Stimulated activated CD8-positive, alpha-beta memory T cell treated with anti-CD3 and anti-CD28 coated beads, Interleukin-2, amount 100 ng/mL, for 1 hour (primary cell): ENCODE data around the gene RBM4B.

Experiments
- DNase-seq, 2 donors: peaks; one replicate each; pipeline ENCODE4 v3.0.0-alpha.2; 2020; ENCODE audit warnings: low read depth in 2 of 2

RBM4B gene

GRCh38 chr11:66686801-66687750, 9.4 kb upstream of the RBM4B start:
- no peak for DNase-seq

DNA sequence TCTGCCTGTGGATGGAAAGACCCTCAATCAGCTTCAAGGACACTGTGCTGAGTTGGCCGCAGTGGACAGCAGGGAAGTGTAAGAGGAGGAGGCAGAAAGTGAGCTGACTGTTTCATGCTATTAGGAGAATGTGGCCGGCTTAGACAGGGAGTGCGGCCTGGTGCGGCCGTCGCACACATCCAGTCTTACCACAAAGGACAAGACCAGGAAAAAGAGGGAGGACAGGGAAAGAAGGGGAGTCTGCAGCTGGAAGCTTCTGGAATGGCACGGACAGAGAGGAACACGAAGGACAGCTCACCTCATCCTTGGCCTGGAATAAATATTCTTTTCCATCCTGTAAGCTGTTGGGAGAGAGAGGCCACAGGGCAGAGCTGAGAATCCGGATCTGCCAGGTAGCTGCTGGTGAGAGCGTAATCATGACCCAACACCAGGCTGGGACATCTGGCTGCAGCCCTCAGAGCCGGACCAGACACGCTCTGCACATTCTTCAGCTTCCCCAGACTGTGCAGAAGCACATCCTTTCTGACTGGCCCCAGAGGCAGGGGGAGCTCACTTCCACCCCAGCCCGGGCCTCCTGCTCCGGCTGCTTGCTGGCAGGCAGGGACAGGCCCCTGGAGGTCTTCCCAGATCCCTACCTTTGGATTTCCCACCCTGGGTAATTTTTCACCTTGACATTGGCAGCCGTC, 8.6 kb upstream of the RBM4B start:
- no peak for DNase-seq

GRCh38 chr11:66685276-66686099, 7.8 kb upstream of the RBM4B start:
- no peak for DNase-seq

- DNase-seq: no peak
Observed at GRCh38 chr11:66684635-66685034, 6.9 kb upstream of the RBM4B start.

- no peak for DNase-seq
Observed at GRCh38 chr11:66683877-66684276, 6.2 kb upstream of the RBM4B start.

GRCh38 chr11:66680966-66681645, 3.4 kb upstream of the RBM4B start:
- no peak for DNase-seq

GRCh38 chr11:66676931-66677598, 622 bp downstream of the RBM4B start:
- no peak for DNase-seq

DNA sequence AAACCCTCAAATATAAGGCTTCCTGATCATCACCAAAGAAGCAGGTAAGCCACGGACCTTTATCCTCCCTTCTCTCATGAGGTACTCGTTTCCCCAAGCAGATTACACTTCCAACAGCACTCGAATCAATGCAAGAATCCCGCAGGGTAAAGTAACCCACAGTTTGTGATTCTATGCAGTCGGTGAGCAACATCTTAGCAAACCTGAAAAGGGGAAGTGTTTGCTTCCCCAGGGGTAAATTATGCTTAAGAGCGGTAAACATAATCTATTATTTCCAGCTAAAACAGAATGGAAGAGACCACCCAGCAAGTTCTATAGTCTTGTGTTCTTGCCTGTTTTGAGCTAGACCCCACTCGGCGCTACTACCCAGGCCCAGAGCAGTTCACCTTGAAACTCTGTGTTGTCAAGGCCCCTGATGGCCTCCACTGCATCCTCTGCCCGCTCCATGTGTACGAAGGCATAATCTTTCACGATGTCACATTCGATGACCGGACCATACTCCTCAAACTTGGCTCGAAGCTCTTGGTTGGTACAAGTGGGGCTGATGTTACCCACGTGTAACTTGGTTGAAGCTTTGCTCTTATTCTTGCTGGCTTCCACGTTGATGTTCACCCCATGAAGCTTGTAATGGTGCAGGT, 1.3 kb downstream of the RBM4B start:
- DNase-seq: no peak

DNA sequence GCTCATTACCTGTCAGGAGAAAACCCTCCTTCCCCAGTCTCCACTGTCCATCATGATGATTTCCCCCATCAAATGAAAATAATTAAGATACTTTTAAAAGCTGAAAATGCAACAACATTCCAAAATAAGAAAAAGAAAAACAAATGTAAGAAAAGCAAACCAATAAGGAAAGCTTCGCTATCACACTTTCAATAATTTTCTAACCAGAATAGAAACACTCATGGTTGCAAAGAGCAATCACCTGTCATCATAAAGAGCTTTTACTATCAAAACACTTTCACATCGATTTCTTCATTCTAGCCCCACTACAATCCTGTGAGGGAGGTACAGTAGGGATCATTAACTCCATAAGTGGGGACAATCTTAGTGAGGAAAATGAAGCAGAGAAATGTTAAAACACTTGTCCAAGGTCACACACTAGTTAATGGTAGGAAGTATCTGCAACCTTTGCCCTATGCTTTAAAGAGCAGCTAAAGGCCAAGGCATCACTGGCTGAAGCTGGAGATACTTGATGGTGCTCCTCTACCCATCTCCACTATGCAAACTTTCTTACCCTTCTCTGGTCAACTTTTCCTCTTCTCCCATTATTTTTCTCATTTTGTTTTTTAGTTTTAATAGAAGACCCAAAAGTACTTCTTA, 2.6 kb downstream of the RBM4B start:
- no peak for DNase-seq

DNA sequence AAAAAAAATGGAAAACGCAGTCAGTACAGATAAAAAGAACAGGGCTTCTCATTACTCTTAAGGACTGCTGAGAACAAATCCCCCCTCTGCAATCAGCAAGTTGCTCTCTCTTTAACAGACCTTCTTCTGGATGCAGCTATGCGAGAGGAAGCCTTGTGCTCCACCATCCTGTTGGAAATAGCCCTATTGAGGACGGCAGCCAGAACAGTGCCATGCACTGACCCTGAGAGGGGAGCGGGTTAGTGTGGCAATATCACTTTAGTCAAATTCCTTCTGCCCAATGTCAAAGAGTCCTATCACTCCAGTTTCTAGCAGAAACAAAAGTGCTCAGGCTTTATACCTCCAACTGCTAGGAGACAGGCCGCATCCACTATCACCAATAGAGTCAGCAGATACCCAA, 6.9 kb downstream of the RBM4B start:
- no peak for DNase-seq

GRCh38 chr11:66665369-66665768, 12.3 kb downstream of the RBM4B start:
- no peak for DNase-seq

- no peak for DNase-seq
Observed at GRCh38 chr11:66663741-66664296, 13.9 kb downstream of the RBM4B start.

DNA sequence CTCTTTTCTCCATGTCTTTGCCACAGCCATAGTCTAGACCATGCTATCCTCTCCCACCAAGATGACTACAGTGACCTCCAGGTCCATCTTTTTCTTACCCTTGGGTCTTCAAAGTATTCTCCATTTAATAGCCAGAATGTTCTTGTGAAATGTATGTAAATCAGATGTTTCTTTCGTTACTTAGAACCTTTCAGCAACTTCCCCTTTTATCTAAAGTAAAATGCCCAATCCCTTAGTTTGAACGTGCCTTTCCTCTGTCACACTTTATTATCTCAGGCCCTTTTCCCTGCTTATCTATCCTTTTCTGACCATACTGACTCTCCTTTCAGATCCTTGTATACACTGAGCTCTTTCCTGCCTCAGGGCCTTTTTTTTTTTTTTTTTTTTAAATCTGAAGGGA, 17.9 kb downstream of the RBM4B start:
- DNase-seq: no peak

DNA sequence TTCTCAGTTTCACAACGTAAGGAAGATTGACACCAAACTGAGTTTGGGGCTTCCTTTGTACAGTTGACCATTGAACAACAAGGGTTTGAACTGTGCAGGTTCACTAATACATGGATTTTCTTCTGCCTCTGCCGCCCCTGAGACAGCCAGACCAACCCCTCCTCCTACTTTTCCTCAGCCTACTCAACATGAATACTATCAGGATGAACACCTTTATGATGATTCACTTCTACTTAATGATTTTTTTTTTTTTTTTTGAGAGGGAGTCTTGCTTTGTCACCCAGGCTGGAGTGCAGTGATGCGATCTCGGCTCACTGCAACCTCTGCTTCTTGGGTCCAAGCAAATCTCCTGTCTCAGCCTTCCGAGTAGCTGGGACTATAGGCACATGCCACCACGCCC, 24.6 kb downstream of the RBM4B start:
- no peak for DNase-seq

- no peak for DNase-seq
Observed at GRCh38 chr11:66652651-66653050, 25.0 kb downstream of the RBM4B start.

DNA sequence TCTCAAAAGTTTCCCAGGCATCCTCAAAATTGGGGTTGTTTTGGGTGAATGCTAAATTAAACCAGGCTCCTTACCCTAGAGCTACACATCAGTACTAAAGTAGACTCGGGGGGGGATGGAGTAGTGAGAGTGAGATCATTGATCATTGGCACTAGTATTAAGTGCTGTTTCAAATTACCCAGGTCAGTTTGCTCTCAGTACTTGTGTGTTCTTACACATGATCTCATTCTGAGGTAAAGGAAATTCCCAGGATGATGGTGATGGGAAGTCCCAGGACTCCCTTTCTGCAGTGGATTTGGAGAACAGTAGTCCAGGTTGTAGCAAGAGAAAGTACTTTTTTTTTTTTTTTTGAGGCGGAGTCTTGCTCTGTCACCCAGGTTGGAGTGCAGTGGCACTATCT, 26.7 kb downstream of the RBM4B start:
- no peak for DNase-seq

GRCh38 chr11:66649903-66650302, 27.8 kb downstream of the RBM4B start:
- no peak for DNase-seq

GRCh38 chr11:66646828-66647227, 30.9 kb downstream of the RBM4B start:
- DNase-seq: no peak

GRCh38 chr11:66643745-66644437, 33.8 kb downstream of the RBM4B start:
- no peak for DNase-seq
